OCI-LY7 (cell line): ENCODE results near the gene SH3TC1. TPM values are rescaled to one million over a fixed set of nuclear protein-coding genes. Genes with fewer than 3 reads are reported as not detected.

Experiments used
- BruUV-seq: library from RNA; stranded (reverse); fragments of 400-500 nt; replicated peaks from 2 replicates; lab custom pipeline; 2021; lab: Mats Ljungman, UMichigan
- CTCF ChIA-PET: fragments of 300-600 bp; sonication (Branson Sonifier 250); formaldehyde crosslinking; loops from one replicate; lab custom pipeline; 2022; ENCODE audit warnings: antibody characterized with exemption; ENCODE audit not compliant: unreplicated experiment; lab: Charles Lee
- POLR2A ChIA-PET: fragments of 300-600 bp; sonication (Branson Sonifier 250); formaldehyde crosslinking; loops from one replicate; lab custom pipeline; 2022; ENCODE audit warnings: antibody characterized with exemption; lab: Charles Lee
- DNase-seq: peaks from one replicate; pipeline ENCODE4 v3.0.0-alpha.2; 2015; ENCODE audit warnings: low spot score
- H2AFZ ChIP-seq: fragments of 200-600 bp; sonication (generic), shearing (Covaris generic); 2 replicates; pipeline ENCODE4 v1.6.1; 2014; ENCODE audit warnings: mild to moderate bottlenecking, antibody characterized with exemption, low read length, moderate library complexity
- H3K27ac ChIP-seq: fragments of 200-600 bp; sonication (generic); 2 replicates; pipeline ENCODE4 v1.5.1; 2014; ENCODE audit warnings: mixed run types, low read depth, mild to moderate bottlenecking, moderate library complexity, low read length, inconsistent platforms; ENCODE audit not compliant: poor library complexity, severe bottlenecking
- H3K36me3 ChIP-seq: fragments of 200-600 bp; sonication (generic); 2 replicates; pipeline ENCODE4 v1.6.1; 2014; ENCODE audit warnings: mild to moderate bottlenecking, antibody characterized with exemption, low read length, moderate library complexity, mixed read lengths; ENCODE audit not compliant: insufficient read depth
- H3K4me1 ChIP-seq: fragments of 200-600 bp; sonication (generic); 2 replicates; pipeline ENCODE4 v1.5.1; 2014; ENCODE audit warnings: mild to moderate bottlenecking, low read length; ENCODE audit not compliant: insufficient read depth, poor library complexity, severe bottlenecking
- H3K4me2 ChIP-seq: fragments of 200-600 bp; sonication (generic); 2 replicates; pipeline ENCODE4 v1.6.1; 2014; ENCODE audit warnings: mild to moderate bottlenecking, low read length
- H3K4me3 ChIP-seq: fragments of 200-600 bp; sonication (generic); 2 replicates; pipeline ENCODE4 v1.5.1; 2014; ENCODE audit warnings: mild to moderate bottlenecking, low read depth, low read length; ENCODE audit not compliant: poor library complexity, severe bottlenecking
- H3K79me2 ChIP-seq: fragments of 200-600 bp; sonication (generic); 2 replicates; pipeline ENCODE4 v1.6.1; 2016; ENCODE audit warnings: low read depth, mild to moderate bottlenecking, low read length, moderate library complexity, mixed read lengths; ENCODE audit not compliant: insufficient read depth
- H3K9me2 ChIP-seq: fragments of 200-600 bp; sonication (generic); 2 replicates; pipeline ENCODE4 v1.6.1; 2016; ENCODE audit warnings: mild to moderate bottlenecking, low read length, mixed read lengths; ENCODE audit not compliant: insufficient read depth
- H3K9me3 ChIP-seq: fragments of 200-600 bp; sonication (generic); 2 replicates; pipeline ENCODE4 v1.6.1; 2014; ENCODE audit warnings: mild to moderate bottlenecking, mixed run types, low read length, mixed read lengths
- H4K20me1 ChIP-seq: fragments of 200-600 bp; sonication (generic); 2 replicates; pipeline ENCODE4 v1.6.1; 2014; ENCODE audit warnings: mild to moderate bottlenecking, antibody characterized with exemption, low read length, moderate library complexity, mixed read lengths; ENCODE audit not compliant: insufficient read depth
- EZH2phosphoT487 ChIP-seq: fragments of 200-600 bp; sonication (generic); IDR thresholded peaks from 2 replicates; pipeline ENCODE4 v1.6.1; 2018; ENCODE audit warnings: low read depth, borderline replicate concordance, mild to moderate bottlenecking, mixed run types, antibody characterized with exemption, low read length, moderate library complexity, mixed read lengths
- intact Hi-C: fragments of 100-400 bp; cut with micrococcal nuclease; formaldehyde crosslinking; loops from one replicate; pipeline ENCODE4 v1.10.0; 2022; ENCODE audit not compliant: unreplicated experiment
- total RNA-seq, 2 experiments: library from RNA; depleted of rRNA in 1 of 2; stranded (reverse); fragments of >200 nt in 1 of 2; shearing (Covaris generic) in 1 of 2; gene quantifications; 2 replicates each; pipeline ENCODE4 v1.2.3, GENCODE V29; 2014 to 2022
- TF ChIP-seq, protein P1 (sequence below): fragments of 200-600 bp; sonication (generic); conservative IDR thresholded peaks from 2 replicates; pipeline ENCODE4 v1.5.1; 2014; ENCODE audit warnings: mild to moderate bottlenecking, antibody characterized with exemption, low read length, moderate library complexity, mixed read lengths

The SH3TC1 gene
- total RNA-seq, 2 experiments from 2014 or later: 17.5 to 42.4 TPM

GRCh38 chr4:8233672-8234484 is 34.8 kb downstream of the SH3TC1 start:
- no peaks in the 10 kb centered on the region for H4K20me1 ChIP-seq
- CTCF ChIA-PET: no interaction called here
- H3K9me2 ChIP-seq: no peaks in the 10 kb centered on the region
- no peak overlapping the region for H2AFZ ChIP-seq
- H3K27ac ChIP-seq: no peak overlapping the region
- intact Hi-C loops: no loop called here
- TSS peak; percentile 80 for BruUV-seq
- H3K4me1 ChIP-seq: peaks cover 16% of the 10 kb centered on the region
- no peaks in the 10 kb centered on the region for H3K79me2 ChIP-seq
- DNase-seq: no peak
- no peak for TF ChIP-seq EZH2phosphoT487
- TF ChIP-seq, protein P1, sequence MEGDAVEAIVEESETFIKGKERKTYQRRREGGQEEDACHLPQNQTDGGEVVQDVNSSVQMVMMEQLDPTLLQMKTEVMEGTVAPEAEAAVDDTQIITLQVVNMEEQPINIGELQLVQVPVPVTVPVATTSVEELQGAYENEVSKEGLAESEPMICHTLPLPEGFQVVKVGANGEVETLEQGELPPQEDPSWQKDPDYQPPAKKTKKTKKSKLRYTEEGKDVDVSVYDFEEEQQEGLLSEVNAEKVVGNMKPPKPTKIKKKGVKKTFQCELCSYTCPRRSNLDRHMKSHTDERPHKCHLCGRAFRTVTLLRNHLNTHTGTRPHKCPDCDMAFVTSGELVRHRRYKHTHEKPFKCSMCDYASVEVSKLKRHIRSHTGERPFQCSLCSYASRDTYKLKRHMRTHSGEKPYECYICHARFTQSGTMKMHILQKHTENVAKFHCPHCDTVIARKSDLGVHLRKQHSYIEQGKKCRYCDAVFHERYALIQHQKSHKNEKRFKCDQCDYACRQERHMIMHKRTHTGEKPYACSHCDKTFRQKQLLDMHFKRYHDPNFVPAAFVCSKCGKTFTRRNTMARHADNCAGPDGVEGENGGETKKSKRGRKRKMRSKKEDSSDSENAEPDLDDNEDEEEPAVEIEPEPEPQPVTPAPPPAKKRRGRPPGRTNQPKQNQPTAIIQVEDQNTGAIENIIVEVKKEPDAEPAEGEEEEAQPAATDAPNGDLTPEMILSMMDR: no peak
- no peaks in the 10 kb centered on the region for H3K9me3 ChIP-seq
- H3K4me2 ChIP-seq: no peak overlapping the region
- POLR2A ChIA-PET: no interaction called here
- H3K36me3 ChIP-seq: no peaks in the 10 kb centered on the region
- H3K4me3 ChIP-seq: no peak overlapping the region

- H4K20me1 ChIP-seq: no peaks in the 10 kb centered on the region
- POLR2A ChIA-PET: interaction anchor here (0.6 kb wide), 1 partner anchor 14 kb away, joined by 3 read pairs; no protein-coding TSS in a partner anchor
Observed at GRCh38 chr4:8234715-8235114, 35.6 kb downstream of the SH3TC1 start.

More at GRCh38 chr4:8234715-8235114, 35.6 kb downstream of the SH3TC1 start:
- no peak overlapping the region for H3K4me2 ChIP-seq
- no peak for TF ChIP-seq EZH2phosphoT487
- TF ChIP-seq, protein P1: no peak
- intact Hi-C loops: no loop called here
- H3K27ac ChIP-seq: no peak overlapping the region
- peaks cover 10% of the 10 kb centered on the region for H3K4me1 ChIP-seq
- DNase-seq: no peak
- CTCF ChIA-PET: no interaction called here
- H3K9me3 ChIP-seq: no peaks in the 10 kb centered on the region
- BruUV-seq: no TSS peak
- no peaks in the 10 kb centered on the region for H3K79me2 ChIP-seq
- H3K4me3 ChIP-seq: no peak overlapping the region
- no peaks in the 10 kb centered on the region for H3K9me2 ChIP-seq
- H2AFZ ChIP-seq: no peak overlapping the region
- no peaks in the 10 kb centered on the region for H3K36me3 ChIP-seq
